NCI-H187 (cell line): Measurements from ENCODE around the gene FNTB.

Experiments
- DNase-seq, 2 experiments: peaks; one replicate each; lab custom pipeline; 2025; lab: John Stamatoyannopoulos, UW

FNTB gene

DNA sequence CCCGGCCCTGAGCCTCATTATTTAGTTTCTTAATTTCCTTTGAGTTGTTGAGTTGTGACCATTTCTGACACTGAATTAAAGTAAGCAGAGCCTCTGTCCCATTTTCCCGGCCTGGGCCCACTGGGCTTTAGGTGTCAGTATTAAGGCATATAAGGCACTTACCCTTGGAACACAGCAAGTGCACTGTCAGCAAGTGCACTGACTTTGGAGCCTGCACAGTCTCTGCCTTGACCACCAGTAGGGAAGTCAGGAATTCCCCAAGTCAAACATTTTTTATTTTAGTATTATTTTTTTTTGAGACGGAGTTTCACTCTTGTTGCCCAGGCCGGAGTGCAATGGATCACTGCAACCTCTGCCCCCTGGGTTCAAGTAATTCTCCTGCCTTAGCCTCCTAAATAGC is 59.0 kb downstream of the FNTB start:
- DNase-seq: no peak

DNA sequence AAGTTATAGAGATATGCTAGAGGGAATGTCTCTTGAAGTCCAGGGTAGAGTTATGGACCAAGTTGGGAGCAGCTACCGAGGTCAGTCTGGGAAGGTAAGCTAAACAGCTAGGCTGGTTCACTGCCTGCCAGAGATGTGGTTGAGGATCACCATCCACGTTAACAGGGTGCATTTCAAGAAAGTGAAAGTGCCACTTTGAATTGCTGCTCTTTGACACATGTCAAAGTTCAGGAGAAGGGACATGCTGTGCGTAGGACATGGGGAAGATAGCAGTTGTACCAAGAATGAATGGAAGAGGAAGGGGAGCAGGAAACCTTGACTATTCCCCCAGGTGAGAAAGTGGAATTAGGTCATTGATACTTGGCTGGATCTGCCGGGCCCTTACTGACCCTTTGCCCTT is 66.1 kb downstream of the FNTB start:
- no peak for DNase-seq

DNA sequence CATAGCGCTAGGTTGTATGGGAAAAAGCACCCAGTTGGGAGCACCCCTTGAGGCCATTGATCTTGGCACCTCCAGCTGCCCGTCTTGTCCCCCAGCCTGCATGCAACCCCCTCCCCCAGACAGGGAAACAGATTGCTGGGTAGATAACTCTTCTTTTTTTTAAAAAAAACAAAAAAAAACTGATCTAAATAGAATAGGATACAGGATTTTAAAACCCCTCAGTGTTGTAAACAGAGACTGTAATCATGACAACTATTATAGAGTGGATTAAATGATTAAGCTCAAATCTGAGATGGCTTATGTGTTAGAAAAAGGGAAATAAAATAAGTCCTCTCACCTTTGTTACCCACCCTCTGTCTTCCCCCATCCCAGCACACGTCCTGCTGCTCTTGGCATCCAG is 66.8 kb downstream of the FNTB start:
- DNase-seq: no peak

DNA sequence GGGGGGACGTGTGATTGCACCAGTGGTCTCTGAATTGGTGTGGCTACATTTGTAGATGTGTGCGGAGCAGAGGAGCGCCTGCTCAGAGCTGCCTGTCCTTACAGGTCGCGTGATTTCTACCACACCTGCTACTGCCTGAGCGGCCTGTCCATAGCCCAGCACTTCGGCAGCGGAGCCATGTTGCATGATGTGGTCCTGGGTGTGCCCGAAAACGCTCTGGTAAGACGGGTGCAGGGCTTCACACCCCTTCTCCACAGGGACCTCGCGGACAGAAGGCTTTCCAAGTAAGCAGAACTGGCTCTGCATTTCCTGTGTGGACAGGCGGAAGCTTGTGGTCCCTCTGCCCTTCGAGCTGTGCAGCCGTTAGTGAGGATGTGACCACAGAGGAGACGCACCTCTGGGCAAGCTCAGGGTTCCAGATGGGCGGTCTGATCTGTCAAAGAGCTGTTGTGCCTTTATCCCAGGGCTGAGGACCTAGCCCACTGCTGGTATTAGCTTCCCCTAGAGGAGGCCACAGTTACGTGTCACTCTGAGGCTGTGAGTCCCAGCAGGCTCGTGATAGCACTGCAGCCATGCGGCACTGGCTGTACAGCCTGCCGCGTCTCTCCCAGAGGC is 67.9 kb downstream of the FNTB start:
- no peak for DNase-seq

DNA sequence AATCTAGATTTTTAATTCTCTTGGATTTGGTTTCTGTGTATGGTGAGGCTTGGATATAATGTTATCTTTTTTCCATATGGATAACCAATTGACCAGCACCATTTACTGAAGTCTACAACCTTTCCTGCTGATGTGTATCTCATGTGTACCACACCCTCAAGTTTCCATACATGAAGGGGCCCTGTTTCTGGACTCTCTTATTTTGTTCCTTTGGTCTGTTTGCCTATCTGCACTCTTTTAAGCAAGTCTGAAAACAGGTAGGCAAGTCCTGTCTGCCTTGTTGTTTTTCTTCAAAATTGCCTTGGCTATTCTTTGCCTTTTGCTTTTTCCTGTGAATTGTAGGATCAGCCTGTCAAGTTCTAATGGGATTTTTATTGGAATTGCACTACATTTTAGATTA is 71.0 kb downstream of the FNTB start:
- no peak for DNase-seq

DNA sequence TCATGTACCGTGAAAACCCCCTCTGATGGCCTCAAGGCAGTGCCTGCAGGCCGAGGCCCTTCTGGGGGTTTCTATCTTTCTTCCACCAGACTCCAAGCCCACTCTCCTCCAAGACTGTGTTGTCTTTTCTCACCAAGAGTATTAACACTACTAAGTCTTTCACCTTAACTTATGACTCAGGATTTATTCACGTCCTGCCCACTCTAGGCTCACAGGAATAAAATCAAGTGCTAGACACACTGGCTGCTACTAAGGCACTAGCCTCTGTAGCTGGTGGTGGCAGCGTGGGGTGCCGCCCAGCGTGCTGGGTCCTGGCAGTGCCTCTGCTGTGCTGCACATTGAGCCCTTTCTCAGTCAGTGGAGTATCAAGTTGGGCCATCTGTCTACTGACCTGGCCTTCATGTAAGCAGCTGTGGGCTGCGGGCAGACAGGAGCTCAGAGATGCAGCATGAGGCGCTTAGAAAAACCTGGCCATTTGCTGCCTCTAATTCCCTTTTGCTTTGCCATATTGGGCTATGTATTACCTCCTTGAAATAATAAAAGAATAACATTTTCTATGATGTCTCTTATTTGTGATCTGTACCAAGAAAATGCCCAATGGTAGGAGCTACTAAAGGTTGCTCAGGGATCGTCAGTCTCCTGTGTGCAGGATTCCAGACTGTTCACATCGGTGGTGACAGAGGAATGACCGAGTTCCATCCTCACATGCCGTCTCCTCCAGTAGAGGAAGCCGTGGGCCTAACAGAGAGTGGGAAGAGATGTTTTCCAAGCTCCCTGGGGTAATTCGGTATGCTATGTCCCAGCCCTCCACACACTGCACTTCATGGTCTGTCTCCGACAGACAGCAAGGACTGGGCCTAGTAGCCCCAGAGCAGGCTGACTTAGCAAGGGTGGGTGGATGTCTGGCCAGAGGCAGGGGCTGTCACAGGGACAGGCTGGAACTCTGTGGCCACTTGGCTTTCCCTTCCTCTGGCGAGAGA is 75.7 kb downstream of the FNTB start:
- DNase-seq: no peak

DNA sequence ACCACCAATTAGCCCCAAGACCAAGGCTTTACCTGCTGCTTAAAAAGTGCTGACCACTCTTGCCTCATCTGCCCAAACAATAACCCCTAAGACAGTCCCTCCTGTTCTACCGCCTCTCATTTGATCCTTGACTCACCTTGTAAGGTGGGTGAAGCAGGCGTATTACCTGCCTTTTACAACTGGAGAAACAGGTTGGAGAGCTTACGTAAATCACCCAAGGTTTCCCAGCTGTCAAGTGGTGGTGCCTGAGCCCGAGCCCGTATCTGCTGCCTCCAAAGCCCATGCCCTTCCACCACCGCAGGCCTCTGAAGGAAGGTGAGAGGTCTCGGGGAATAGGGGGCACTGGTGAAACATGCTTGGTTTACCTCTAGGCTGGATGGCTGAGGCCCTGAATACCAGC is 79.0 kb downstream of the FNTB start:
- no peak for DNase-seq

DNA sequence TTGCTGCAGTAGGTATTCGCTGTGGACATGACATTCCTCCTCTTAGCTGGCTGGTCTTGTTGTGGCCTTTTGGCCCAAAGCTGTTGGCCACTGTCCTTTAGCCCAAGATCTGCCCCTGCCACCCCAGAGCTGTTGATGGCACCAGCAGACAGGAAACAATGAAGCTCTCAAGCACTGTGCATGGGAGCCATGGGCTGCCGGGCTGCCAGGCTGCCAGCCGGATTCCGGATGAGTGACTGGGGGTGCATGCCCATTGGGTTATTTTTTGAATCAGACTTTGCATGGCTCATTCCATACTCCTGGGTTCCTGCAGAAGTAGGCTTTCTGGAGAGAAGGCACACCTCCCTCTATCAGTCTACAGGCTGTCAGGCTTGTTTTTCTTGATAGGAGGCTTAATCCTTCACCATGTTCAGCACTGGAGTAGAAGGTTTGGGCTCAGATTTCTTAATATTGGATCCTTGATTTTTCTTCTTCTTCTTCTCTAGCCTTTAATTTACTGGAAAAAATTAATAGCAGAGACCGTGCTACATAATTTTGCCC is 83.2 kb downstream of the FNTB start:
- no peak for DNase-seq

DNA sequence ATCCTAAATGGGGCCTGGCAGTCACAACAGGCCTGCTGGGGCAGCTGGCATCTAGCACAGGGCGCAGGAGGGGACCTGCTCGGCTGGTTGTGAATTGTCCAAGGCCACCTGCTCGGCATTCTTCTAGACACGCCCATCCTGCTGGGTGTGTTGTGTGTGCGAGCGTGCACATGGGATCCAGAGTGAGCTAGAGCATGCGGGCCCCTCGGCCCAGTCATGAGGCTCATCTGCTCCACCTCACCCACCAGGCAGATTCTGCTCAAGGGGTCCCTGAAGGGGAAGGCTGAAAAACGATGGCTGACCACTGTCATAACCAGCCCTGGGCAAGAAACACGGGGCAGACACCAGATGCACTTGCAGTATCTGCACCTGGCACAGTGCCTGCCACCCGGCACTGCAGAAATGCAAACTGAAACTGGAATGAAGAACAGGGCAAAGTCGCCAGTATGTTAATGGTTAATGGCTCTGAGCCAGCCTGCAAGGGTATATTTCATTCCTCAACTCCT is 83.8 kb downstream of the FNTB start:
- peak; percentile 56 to 74 for DNase-seq

DNA sequence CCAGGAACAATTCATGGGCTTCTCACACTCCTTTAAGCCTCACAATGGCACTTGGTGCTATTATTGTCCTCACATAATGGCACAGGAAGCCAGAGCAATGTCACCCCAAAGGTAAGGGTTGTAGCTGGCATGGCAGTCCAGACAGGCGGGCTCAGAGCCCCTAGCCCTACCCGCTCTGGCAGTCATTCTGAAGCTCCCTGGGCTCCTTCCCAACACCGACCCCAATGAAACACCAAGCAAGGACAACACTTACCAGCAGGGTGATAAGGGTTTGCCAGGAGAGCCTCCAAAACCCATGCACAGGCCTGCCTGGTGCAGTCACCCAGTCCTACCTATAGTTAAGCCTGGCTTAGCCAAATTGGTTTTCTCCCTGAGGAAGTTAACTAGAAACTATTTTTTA is 84.8 kb downstream of the FNTB start:
- DNase-seq: no peak

DNA sequence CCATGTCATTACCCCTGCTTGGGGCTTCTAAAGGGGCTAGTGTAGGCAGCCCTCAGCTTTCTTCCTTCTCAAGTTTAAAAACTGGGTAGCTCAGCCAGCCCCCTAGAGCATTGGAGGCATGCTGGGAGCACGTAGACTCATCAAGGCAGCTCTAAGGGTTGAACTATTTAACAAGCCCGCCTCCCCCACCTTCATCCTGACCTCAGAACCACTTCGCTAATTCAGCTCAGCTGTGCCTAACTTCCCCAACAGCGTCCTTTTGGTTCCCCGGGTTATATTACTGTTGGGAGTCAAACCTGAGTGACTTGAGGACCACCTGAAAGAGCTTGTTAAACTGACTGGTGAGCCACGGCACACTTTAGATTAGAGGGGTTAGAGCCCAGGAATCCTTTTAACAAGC is 85.6 kb downstream of the FNTB start:
- no peak for DNase-seq

DNA sequence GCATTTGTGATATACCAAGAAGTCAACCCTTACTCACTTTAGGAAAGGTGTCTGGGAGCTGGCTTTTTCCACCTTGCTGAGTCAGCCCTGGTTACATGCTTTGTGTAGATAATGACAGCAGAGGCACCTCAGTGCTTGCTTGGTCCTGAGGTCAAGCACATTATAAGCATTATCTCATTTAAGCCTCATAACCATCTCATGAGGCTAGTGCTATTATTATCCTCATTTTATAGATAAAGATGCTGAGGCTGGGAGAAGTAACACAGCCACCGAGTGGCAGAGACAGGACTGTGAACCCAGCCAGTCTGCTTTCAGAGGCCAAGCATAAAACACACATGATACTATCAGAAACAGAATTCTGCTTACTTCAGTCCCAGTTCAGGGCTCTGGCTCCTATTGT is 86.2 kb downstream of the FNTB start:
- no peak for DNase-seq

DNA sequence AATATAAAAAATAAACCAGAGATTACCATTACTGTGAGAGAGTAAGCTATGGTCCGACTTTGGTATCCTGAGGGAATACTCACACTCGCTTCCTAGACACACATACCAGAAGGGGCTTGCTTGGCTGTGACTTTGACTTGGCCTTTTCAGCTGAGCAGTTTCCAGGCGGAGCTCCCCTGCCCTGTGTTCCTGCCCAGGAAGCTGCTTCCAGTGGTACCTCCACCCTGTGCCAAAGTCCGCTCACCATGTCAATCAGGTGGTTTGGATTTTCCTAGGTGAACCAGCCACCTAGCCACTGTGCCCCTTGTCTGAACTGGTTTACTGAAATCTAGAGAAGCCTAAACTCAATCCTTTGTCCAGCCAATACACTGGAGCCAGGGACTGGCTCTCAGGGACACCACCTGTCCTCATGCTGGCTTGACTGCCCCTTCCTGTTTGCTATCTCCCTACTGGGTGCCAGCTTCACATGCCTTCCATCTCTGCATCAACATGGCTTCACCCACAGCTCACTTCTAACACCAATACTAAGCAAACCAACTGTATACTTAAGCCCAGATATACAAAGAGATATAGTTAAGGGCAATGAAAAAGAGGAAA is 87.0 kb downstream of the FNTB start:
- DNase-seq: no peak

DNA sequence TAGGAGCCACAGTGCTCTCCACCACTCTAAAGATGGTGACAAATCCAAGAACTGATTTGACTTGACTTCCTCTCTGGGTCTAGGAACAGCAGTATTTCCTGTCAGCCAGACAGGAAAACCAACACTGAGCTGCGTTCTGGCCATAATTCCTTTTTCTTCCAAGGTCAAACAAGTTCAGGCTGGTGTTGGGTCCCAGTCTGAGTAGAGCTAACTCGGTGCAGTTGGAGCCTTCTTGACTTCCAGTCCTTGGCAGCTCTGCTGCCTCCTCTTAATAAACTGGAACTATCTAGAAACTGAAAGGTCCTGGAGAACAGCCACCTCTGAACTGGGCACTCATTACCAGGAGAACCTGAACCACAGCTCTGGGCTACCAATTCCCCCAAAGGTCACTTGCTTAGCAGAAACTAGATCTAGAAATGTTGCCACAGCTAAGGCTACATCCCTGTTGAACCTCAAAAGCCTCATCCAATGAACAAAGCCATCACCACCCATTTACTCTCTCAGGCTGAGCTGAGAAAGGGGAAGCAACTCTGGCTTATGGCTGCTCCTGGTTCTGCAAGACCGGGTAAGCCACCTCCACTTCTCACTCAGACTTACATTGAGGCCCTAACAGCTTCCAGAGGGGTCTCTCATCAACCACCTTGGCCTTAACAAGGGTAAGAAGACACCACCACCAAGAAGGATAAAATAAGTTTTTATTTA is 87.9 kb downstream of the FNTB start:
- DNase-seq: no peak

DNA sequence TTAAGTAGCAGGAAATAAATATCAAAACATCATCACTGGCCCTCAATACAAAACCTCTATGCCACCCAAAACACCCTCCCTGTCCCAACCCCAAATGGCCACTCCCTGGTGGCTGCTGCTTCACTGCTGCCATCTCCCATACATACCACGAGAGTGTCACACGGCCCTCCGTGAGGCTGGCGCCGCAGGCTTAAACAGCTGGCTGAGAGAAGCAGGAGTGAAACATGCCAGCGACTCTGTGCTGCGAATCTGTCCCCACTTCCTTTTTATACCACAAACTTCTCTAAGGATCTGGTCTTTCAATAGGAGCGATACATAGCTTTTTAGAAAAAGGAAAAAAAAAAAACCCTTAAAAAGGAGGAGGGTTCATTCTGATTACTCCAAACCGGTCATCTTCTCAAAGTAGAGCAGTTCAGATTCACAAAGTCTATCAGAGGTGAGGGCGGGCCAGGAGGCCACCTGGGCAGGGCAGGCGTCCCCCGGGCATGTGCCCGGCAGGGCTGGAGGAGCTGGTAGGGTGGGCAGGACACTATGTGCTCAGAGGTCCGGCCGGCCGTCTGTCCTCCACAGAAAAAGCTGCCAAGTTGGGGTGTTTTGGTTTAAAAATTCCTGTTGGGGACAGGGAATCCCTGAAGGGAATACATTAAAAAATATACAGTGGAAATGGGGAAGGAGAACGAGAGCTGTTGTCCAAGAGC is 89.1 kb downstream of the FNTB start:
- no peak for DNase-seq

DNA sequence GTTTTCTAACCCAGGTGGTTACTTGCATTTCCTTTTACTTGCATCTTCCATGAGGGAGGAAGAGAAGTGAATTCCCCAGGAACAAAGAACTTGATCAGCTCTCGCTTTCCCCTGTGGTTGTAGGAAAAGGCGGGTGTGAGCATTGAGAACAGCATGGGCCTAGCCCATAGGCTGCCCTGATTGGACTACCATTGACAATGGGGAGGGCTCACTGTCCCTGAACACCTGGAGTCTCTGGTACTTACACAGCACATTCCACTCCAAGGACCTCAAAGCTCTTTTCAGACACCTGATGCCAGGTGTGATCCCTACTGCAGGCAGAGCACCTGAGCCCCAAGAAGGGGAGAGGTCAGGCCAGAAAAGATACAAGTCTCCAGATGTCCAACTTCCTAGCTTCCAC is 90.6 kb downstream of the FNTB start:
- DNase-seq: peak; percentile 42 to 56

DNA sequence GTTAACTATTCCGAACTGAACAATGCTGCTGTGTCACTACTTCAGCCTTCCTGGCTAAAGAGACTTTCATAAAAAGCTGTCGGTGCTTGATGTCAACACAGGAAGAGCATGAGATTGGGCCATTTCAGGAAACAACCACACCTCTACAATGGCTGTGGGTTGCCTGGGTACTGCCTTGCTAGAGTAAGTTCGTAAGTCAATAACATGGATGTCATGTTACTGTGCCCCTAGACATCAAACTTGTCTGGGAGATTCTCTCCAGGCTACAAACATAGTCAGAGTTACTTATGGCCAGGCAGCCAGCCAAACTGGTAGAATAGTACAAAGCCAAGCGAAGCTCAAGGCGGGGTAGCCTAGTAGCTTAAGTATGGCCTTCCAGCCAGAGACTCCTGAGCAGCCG is 92.5 kb downstream of the FNTB start:
- DNase-seq: no peak

DNA sequence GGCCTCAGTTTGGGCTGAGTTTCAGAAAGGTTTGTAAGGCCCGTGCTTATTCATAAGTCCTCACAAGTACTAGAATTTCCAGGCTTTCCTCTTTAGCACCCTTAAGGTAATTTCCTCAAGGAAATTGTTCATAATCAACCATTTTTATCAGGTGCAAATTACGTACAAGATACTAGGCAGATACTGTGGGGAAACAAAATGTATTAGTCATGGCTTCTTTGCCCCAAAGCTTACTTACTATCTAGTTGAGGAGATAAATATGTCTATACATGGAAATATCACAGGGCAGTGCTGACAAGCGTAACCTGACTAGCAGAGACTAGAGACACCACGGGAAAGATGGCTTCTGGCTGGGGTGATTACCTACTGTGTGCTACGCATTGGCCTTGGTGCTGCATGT is 93.1 kb downstream of the FNTB start:
- DNase-seq: no peak

DNA sequence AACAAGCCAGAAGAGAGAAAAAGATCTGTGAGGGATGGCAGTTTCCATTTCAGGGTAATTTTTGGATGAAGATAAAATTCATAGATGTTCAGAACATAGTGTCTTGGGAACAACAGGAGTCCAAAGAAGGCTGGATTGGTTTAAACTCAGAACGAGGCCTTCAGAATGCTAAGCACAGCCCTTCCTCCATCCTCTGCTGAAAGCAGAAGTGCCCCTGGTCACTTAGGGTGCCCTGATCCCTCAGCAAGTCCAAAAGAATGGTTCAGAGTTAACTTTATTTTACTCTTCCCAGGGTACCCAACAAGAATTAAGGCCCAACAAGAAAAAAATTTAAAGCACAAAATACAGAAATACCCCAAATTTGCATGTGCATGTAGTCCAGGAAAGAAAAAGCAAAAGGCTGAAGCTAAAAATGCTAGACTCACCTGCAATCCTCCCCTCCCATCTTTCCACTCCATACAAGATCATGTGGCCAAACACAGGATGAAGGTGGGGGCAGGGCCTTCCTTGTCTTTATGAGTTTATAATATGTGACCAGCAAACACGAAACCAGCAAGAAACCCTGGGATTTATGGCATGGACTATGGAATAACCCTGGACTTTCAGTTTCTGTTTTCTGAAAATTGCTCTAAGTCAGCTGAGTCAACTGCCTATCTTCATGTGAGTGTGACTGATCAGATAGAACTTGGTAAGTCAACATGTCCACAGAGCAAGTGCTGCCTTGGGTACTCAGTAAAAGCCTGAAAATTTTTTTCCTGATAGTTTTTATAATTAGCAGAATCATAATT is 94.5 kb downstream of the FNTB start:
- DNase-seq: no peak

DNA sequence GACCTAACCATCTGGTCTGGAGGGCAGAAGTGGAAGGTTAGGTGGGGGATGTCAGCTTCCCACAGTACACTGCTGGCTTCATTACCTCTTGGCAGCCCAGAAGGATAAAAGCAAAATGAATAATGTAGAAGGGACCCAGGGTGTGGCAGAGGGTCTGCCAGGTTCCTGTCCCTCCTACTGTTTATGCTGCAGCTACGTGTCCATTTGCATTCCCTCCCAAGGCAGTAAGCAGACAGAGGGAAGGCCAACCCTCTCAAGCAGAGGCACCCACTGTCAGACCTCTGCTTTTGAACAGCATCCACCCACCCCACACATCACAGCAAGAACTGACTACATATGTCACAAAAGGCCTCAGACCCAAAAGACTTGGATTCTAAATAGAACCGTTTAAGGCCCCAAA is 96.2 kb downstream of the FNTB start:
- no peak for DNase-seq
